GM21360 (cell line): Measurements from ENCODE around the gene EPAS1.

ENCODE experiments used
- ATAC-seq: cut with Tn5 transposase; IDR thresholded peaks from one replicate; pipeline ENCODE4 v1.9.1; 2021; ENCODE audit warnings: mild to moderate bottlenecking, moderate library complexity; ENCODE audit not compliant: unreplicated experiment

EPAS1 gene

DNA sequence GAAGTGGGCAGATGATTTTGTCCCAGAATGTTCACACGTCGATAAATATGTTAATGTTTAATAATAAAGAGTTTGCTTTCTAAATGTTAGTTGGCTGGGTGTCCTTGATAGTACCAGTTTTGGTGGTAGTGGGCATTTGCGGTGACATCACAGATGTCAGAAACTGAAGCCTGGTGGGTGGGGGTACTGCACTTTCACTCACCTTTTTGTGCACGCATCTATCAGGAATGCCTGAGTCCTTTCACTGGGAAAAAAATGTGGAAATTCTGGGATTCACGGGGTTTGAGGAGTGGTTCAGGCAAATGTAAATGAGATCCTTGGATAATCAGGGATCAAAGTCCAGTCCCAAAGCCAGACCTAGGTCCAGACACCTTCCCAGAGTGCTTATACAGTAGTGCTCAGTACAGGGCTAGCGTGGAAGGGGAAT, 3.2 kb downstream of the EPAS1 start:
- no peak for ATAC-seq

DNA sequence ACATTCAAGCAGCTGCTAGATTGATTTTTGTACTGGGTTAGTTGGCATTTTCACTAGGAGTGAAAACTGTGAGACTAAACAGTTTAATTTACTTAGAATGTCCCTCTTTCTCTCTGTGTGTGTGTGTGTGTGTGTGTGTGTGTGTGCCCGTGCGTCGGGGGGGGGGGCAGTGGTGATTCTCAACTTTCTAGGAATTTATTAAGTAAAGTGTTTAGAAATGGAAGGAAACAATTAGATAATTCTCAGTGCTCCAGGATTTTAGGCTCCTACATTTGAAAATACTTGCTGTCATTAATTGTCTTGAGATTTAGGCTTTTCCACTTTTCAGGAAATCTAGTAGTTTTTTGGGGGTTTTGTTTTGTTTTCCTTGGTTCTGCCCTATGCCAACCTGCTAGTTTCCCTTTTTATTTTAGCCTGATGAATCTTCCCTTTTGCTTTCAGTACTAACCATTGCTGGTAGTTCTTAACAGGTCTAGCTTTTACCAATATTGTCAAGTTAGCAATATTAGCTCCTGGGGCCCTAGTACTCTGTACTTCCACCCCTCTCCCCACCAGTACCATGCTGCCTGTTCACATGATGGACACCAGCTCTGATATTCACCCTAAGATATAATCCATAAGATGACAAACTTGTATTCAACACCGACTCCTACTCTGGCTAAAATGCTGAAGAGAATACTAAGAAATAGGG, 4.9 kb downstream of the EPAS1 start:
- no peak for ATAC-seq

DNA sequence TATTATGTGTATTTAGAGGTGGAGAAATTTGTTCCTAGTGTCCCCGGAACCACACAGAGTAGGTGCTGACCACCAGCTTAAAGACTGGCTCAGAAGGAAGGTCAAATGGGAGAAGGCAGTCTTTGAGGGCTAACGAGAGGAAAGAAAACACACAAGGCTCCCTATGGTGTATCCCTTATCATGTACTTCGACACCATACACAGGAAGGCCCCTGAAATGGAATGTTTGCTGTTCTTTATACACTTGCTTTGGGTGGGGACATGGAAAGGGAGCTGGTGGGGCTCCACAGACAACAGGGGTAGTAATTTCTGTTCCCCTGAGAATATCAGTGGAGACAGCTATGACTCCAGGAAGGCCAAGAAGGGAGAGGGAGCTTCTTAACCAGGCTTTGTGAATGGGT, 6.0 kb downstream of the EPAS1 start:
- ATAC-seq: no peak

DNA sequence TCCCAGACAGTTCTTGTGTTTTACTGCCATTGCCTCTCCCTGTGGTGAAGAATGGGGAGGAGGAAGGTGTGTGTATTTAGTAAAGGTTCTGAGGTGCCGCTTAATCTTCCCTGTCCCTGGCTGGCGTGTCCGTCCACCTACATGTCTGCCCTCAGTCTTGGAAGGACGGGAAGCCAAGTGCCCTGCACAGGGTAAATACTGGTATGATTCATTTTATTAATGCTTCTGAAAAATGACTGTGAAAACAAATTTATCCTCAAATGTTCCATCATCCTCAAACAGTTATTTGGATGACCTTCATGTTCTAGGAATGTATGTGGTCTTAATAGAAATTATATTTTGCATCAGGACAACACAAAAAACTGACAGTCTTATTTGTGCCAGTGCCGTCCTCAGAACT, 6.6 kb downstream of the EPAS1 start:
- no peak for ATAC-seq

DNA sequence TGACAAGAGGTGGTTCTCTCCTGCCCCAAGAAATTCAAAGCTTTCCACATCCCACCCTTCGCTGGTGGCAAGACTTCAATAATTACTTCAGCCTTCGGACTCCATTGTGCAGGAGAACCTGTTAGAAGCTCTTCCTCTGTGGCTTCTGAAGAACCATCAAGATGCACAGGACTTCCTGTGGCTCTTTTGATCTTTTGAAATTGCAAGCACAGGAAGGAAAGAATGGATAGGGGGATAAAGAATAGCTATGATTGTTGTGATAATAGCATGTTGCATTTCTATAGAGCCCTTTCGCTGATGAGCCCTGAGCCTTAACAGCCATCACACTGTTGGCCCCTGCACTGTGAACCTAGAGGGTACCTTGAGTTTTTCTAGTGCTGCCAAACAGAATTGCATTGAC, 7.4 kb downstream of the EPAS1 start:
- ATAC-seq: no peak

DNA sequence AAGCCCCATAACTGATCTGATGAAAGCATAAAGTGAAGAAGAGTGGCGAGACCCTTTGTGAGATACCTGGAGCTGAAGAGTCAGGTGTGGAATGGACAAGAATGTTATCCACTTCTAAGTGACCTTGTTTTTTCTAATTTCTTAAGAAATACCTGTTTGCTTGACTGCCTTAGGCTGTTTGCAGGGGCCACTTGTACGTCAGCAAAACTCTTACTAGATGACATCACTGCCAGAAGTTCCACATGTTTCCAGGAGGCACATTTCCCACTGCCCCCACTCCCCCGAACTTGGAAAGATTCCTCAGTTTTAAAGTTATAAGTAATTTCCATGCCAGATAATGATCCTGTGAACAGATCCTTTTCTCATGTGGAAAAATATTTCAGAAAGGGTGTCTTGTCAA, 8.0 kb downstream of the EPAS1 start:
- no peak for ATAC-seq

DNA sequence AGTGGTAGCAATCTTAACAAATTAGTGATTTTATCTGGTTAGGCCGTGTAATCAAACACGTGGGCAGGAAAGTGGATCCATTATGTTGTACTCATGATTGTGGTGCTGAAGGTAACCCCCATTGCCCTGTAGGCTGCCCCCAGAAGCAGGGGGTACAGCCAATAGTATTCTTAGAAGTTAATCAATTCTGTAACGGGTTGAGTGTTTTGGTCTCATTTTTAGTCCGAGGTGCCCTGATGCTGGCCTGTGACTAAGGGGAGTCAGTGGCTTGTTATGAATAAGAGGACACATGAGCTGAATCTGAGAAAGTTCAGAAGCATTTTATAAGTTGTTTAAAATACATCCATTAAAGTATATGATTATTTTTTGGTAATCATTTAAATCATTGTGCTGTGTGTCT, 8.6 kb downstream of the EPAS1 start:
- no peak for ATAC-seq

DNA sequence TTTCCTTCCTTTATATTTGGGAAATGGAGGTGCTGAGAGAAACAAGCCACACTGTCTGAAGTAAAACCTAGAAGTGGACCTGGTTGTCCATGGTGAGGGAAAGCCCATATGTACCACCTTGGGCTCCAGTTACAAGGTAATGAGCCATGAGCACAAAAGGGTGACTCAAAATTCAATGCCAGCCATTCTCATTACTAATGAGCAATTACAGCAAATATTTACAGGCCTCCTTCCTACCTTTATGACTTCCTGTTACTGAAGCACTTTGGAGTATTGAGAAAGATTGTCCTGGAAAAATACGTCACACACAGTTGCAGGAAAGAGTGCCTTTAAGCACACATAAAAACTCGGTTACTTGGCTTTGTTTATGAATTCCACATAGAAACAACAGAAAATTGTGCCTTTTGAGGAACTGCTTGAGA, 9.1 kb downstream of the EPAS1 start:
- no peak for ATAC-seq

DNA sequence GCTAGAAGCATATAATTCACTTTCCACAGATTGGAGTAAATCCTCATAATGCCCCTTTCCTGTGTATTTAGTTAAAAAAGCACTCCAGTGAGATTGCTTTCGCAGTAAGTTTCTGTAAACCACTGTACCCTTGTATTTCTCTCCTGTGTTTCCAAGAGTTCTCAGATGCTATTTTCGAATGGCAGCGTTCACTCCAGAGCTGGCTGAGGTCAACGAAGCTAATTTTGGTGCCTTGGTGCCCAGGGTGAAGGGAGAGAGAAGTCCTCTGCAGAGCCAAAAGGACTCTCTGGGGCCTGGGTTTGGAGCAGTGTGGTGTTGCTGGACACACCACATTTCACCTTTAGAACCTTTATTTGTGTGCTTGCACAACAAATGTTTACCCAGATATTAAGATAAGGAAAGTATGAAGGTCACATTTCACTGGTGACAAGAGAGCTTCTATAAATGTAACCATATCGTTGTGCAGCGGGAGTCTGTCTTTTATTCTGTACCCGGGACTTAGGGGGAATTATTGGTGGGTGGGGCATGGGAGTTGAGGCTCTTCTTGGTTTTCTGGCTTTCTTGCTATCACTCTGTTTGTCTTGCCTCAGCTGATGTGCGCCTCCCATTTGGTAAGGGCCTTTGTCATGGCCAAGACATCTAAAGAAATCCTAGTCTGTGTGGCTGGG, 9.9 kb downstream of the EPAS1 start:
- ATAC-seq: no peak

DNA sequence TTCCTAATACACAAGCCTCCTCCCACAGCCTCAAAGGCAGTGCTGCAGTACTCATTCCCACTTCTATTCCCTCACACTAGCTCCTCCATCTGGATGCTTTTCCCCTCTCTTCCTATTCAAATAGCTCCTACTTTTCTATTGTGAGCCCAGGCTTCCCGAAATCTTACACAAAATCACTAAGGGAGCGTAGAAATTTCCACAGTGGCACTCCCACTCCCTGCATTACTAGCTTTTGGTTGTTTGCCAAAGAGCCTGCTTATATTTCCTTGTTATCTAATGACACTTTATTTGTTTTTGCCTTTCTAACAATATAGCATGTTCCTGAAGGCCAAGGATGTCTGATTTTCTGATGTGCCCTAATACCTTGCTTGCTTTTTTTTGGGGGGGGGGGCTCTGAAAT, 10.9 kb downstream of the EPAS1 start:
- ATAC-seq: no peak

DNA sequence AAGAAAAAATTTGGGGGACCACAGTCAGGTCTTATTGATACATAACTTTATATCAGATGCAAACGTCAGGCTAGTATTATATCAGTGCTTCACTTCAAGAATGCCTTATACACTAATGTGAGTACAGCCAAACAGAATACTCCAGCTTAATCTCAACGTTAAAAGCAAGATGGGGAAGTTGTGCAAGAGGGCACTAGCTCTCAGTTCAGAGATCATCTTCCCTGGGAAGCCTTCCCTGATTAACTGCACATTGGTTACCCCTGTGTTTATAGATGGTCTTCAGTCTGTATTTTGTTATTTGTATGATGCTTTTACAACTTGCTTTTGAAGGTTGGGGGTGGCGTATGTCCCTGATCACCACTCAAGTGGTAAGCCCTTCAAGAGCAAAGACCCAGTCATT, 11.4 kb downstream of the EPAS1 start:
- ATAC-seq: no peak

DNA sequence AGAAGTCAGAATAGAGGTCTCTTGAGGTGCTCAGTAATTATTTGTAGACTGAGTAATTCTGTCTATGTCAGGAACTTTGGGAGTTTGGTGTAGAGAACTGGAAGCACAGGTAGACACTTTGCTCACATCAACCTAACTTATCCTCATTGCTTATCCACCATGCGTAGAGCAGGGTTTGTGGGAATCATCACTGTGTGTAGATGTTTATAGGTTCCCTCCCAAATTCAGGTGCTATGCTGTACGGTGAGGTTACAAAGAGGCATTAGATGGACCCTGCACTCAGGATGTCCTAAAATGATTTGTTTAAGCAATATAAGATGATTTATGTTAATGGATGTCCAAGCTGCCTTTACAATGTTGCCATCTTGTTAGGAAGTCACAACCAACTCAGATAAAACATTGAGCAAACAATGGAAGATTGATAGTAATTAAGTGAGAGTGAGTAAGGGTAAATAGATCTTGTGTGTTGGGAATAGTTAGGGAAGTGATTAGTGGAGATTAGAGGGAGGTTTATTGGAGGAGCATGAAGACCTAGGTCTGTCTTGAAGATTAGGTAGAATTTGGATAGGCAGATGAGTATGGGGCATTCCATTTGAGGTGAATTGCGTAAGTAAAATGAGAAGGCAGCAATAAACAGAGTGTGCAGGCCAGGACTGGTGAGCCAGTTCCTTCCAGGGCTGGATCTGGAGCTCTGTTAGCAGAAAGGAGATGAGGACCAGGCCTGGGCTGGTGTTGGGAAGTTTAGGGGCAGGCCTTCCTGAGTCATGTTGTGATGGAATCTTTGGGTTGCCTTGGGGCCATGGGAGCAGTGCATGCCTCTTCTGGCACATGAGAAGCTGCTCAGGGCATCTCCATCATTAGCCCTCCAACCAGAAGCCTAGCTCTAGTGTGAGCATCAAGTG, 12.1 kb downstream of the EPAS1 start:
- no peak for ATAC-seq

DNA sequence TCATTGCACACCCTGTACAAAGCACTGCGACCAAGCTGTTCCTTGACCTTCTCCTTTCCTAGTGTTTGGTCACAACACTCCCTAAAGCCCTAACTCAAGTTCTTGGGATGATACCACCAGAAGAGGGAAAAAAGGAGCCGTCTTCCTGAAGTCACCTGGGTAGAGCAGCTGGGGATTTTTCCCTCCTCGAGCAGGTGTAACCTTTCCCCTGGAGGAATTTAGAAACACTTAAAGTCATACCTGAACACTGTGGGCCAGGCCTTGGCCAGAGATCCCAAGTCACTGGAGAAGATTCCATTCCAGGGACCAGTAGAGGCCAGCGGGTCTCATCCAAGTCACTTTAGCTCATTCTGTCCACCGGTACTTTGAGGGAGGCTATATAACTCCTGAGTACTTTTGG, 13.2 kb downstream of the EPAS1 start:
- no peak for ATAC-seq

DNA sequence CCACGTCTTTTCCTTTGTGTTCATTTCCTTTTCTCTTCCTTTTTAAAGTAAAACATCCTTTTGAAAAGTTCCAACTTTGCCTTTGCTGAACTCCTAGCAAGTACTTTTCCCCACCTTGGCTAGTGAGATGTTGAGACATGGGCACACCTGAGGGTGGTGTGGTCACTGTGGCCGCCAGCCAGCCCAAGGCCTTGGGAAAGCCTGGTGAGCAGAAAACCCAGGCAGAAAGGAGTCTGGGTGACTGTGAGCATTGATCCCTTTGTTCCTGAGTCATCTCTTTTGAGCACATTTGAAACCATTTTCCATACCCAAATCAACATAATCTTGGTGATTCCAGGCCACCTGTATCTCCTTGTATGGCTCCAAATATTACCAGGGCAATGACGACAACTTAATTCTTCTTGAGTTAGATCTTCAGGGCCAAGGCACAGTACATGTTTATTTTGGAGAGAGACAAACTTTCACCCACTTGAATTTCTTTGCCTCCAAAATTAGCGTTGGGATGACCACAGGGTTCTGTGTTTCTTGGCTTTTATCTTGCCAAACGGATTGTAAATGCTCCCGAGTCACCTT, 14.5 kb downstream of the EPAS1 start:
- no peak for ATAC-seq

DNA sequence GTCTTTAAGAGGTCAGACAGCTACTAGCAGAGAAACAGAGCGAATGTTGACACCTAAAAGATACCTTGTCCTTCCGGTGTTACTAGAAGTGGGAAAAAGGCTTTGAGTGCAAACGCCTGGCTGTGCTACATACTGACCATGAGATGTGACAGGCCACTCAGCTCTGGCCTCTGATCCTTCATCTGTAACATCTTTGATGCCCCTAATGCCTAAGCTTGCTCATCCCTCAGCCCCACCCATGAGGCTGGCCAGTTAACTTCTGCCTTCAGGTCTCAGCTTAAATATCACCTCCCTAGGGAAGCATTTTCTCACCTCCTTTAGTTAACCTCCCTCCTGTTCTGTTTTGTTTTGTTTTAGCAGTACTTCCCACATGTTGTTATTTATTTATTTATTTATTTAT, 15.9 kb downstream of the EPAS1 start:
- ATAC-seq: no peak

DNA sequence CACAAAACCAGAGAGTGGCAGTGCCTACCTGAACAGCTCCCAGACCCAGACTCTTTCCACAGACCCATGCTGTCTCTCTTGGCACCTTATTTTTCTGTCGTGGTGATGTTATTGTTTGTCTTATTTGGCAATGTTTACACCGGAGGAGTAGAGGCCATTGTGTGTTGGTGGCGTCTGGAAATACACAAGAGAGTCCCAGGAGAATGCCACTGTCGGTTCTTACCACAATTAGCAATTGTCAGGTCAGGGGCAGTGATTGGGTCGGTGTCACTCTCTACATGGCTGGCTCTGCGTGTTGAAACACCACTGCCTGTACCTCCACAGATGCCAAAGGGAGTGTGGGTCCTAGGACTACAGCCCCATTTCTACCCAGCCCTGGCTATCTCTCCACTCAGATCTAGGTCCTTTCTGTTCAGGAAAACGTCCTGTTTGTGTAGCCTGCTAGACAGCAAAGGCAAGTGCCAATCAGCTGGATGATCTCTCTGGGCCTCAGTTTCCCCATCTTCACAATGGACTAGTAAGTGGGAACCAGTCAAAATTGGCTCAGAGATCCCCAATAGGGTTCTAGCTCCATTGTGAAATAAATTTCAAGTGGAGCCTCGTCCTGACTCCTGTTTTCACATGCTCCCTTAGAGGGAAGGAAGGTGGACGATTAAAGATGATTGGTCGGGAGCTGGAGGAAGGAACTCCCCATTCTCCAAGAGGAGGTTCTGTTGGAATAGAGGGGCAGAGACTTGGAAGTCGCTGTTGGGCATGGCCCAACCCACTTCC, 17.0 kb downstream of the EPAS1 start:
- no peak for ATAC-seq

DNA sequence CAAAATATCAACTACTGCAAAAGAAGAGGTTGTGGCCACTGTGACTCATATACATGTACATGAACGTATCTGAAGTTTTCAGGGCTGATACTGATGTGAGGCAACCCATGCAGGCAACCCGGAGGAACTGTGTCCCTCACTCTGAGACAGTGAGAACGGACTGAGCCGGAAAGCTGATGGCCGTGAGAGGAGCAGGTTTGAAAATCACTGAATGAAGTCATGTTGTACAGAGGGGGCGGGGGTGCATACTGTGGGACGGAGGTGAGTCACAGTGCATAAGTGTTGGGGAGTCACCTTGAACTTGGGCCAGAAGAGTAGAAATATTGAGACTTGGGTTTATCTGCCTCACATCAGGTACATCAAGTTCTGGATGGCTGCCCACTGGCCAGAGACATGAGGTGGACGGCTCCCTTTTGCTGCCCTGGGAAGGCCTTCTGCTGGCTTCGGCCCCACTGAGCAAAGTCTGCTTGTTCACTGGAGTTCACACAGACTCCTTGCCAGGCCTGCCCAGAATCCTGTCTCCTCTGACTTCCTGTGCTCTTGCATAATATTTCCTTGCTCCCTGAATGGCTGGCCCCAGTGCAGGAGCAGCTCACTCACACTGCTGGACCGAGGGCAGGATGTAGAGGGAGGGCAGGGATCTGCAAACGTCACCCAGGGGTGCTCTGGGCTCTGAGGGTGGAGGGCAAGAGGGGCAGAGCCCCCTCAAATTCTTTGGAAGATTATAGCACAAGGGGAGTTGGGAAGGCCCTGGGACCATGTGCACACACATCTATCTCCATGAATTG, 18.1 kb downstream of the EPAS1 start:
- ATAC-seq: no peak

DNA sequence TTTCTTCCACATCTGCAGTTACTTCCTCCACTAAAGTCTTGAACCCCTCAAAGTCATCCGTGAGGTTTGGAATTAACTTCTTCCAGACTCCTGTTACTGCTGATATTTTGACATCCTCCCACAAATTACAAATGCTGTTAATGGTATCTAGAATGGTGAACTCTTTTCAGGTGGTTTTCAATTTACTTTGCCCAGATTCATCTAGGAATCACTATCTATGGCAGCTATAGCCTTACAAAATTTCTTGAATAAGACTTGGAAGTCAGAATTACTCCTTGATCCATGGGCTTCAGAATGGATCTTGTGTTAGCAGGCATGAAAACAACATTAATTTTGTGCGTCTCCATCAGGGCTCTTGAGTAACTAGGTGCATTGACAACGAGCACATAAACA, 19.9 kb downstream of the EPAS1 start:
- no peak for ATAC-seq

DNA sequence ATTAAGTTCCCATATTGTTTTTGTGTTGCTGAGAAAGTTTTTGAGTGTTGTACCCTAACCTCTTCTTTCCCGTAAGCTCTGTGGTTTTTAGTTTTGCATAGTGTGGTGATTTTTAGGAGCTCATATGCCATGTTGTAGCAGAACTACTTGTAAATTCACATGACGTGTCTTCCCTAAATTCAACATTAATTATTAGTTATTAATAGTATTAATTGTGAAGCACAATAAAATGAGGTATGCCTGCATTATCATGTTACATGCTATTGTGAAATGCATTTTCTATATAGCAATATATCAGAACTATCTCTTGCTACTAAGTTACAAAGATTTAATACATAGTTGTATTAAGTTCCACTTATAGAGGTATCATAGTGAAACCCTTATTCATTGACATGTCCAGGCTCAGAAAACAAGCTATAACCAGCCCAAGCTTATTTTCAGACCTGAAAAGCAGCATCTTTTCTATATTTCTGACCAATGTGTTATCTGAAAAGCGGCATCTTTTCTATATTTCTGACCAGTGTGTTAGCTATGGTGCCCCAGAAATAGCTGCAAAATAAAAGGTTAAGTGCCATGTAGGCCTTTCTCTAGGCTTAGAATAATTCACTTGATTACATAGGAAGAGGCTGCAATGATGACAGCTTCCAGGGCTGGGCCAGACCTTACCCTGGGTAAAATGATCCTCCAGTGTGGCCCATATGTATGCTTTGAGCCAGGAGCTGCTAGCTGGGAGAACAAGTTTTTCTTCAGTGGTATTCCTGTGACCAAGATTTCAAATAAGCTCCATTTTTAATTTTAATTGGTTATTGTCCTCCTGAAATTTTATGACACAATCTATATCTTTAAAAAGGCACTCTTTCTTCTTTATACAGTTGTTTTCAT, 21.6 kb downstream of the EPAS1 start:
- no peak for ATAC-seq
